Measurements from ENCODE around the gene METTL4. TPM values are rescaled to one million over a fixed set of nuclear protein-coding genes. Genes with fewer than 3 reads are reported as not detected.

The METTL4 gene
- total and polyA plus RNA-seq, 9 donors: 4.8 to 16.0 (median 8.5) TPM

DNA sequence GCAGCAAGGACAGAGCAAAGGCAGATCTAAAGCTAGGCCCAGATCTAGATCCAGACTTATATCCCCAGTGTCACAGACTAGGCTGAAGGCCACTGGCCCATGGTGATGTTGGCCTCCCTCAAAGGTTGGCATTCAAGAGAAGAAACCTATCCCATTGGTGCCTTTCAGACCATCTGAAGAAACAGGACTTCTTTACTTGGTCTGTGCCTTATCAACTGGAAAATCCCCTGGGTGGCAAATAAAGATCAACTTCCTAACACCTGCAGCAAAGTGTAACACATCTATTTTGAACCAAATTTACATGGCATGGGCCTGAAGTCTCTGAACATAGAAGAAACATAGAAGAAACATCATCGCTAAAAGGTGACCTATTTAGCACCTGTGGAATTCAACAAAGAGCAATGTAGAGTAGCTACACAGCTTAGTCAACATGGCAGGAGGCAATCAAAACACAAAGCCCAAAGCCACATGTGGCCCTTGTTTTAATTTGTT is 35.8 kb downstream of the METTL4 start:
- TF ChIP-seq, protein P1, sequence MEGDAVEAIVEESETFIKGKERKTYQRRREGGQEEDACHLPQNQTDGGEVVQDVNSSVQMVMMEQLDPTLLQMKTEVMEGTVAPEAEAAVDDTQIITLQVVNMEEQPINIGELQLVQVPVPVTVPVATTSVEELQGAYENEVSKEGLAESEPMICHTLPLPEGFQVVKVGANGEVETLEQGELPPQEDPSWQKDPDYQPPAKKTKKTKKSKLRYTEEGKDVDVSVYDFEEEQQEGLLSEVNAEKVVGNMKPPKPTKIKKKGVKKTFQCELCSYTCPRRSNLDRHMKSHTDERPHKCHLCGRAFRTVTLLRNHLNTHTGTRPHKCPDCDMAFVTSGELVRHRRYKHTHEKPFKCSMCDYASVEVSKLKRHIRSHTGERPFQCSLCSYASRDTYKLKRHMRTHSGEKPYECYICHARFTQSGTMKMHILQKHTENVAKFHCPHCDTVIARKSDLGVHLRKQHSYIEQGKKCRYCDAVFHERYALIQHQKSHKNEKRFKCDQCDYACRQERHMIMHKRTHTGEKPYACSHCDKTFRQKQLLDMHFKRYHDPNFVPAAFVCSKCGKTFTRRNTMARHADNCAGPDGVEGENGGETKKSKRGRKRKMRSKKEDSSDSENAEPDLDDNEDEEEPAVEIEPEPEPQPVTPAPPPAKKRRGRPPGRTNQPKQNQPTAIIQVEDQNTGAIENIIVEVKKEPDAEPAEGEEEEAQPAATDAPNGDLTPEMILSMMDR (IDR thresholded peaks at IDR 0.05): no peak
- TF ChIP-seq EP300 (IDR thresholded peaks at IDR 0.05) (no peak), POLR2A (IDR thresholded peaks at IDR 0.05) (no peak)
- Histone ChIP-seq H3K9me3 (no peaks in the 10 kb centered on the region), H3K36me3 (no peaks in the 10 kb centered on the region), H3K4me3 (no peak overlapping the region), H3K27ac (no peak overlapping the region), H3K4me1 (ENCODE audit: insufficient read depth) (no peaks in the 10 kb centered on the region), H3K27me3 (no peaks in the 10 kb centered on the region)
- DNase-seq: no peak
- 95 to 100% (median 100%) methylated on average over 1 of the region's 1 CpG for WGBS, 3 donors
- intact Hi-C loops (cut with DNase I): no loop called here

DNA sequence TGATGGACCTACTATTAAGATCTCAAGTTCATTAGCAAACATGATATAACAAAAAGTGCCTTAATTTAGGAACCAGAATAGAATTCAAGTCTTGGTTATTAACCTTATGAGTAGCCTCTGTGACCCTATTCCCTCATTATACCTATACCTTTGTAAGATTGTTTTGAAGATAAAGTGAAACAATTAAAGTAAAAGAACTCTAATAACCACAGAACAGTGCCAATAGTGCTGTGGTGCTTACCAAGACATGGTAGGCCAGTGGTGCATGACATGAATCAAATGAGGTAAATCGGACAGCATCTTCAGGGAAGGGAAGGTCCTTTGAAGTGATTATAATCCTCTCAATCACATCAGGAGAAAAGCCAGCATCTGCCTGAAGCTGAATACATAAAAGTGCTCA is 36.4 kb downstream of the METTL4 start:
- H3K27me3 ChIP-seq: no peaks in the 10 kb centered on the region
- H3K27ac ChIP-seq: no peak overlapping the region
- 96 to 100% (median 100%) methylated on average over 1 of the region's 1 CpG for WGBS, 3 donors
- H3K4me3 ChIP-seq: no peak overlapping the region
- no peak for TF ChIP-seq POLR2A (IDR thresholded peaks at IDR 0.05)
- TF ChIP-seq, protein P1 (IDR thresholded peaks at IDR 0.05): no peak
- no peak for TF ChIP-seq EP300 (IDR thresholded peaks at IDR 0.05)
- no peaks in the 10 kb centered on the region for H3K4me1 ChIP-seq (ENCODE audit: insufficient read depth)
- no peaks in the 10 kb centered on the region for H3K36me3 ChIP-seq
- H3K9me3 ChIP-seq: no peaks in the 10 kb centered on the region
- no peak for DNase-seq
- intact Hi-C loops (cut with DNase I): no loop called here

DNA sequence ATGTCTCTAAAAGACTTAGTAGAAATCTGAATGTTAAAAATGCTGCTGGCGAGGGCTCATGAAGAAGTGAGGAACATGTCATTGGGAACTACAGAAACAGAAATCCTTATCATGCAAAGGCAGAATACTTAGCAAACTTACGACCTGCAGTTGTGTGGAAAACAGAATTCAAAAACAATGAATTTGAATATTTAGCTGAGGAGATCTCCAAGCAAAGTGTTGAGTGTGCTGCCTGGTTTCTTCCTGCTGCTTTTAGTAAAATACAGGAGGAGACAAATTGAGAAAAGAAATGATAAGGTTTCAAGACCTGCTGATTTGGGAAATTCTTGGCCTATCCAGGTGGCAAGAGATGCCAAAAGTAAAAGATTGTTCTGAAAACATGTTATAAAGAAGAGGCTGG is 38.5 kb downstream of the METTL4 start:
- no peak overlapping the region for H3K4me3 ChIP-seq
- TF ChIP-seq EP300 (IDR thresholded peaks at IDR 0.05) (no peak), POLR2A (IDR thresholded peaks at IDR 0.05) (no peak)
- TF ChIP-seq, protein P1 (IDR thresholded peaks at IDR 0.05): no peak
- no peaks in the 10 kb centered on the region for H3K4me1 ChIP-seq (ENCODE audit: insufficient read depth)
- no peak for DNase-seq
- no peaks in the 10 kb centered on the region for H3K36me3 ChIP-seq
- H3K9me3 ChIP-seq: no peaks in the 10 kb centered on the region
- H3K27me3 ChIP-seq: no peaks in the 10 kb centered on the region
- no peak overlapping the region for H3K27ac ChIP-seq
- WGBS, 3 donors: 91 to 93% (median 92%) methylated on average over 2 of the region's 2 CpGs
- intact Hi-C loops (cut with DNase I): no loop called here

DNA sequence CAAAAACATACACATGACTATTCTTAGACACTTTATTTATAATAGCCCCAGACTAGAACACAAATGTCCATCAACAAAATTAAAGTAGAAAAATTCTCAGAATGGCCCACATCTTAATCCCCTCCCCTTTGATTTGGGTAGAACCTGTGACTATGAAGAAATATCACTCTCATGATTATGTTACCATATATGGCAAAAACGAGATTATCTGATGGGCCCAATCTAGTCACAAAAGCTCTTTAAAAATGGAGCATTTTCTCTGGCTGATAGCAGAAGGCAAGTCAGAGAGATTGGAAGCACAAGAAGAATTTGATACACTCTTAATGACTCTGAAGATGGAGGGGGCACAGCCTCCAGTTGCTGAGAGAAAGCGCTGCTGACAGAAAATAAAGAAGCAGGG is 39.6 kb downstream of the METTL4 start:
- DNase-seq: no peak
- 86 to 91% (median 89%) methylated on average over 2 of the region's 2 CpGs for WGBS, 3 donors
- Histone ChIP-seq H3K36me3 (no peaks in the 10 kb centered on the region), H3K27me3 (no peaks in the 10 kb centered on the region), H3K27ac (no peak overlapping the region), H3K9me3 (no peaks in the 10 kb centered on the region), H3K4me3 (no peak overlapping the region), H3K4me1 (ENCODE audit: insufficient read depth) (no peaks in the 10 kb centered on the region)
- intact Hi-C loops (cut with DNase I): no loop called here
- TF ChIP-seq EP300 (IDR thresholded peaks at IDR 0.05) (no peak), POLR2A (IDR thresholded peaks at IDR 0.05) (no peak)
- TF ChIP-seq, protein P1 (IDR thresholded peaks at IDR 0.05): no peak
